HepG2 (cell line): ENCODE measurements around the gene TMIGD2. TPM values are rescaled to one million over a fixed set of nuclear protein-coding genes. Genes with fewer than 3 reads are reported as not detected.

Experiments
- AHDC1 ChIP-seq: sonication (generic); formaldehyde crosslinking; IDR thresholded peaks from 2 replicates; pipeline ENCODE4 v1.5.1; 2020; ENCODE audit warnings: mild to moderate bottlenecking, missing genetic modification reagents, borderline replicate concordance
- BCLAF1 ChIP-seq: fragments of 450-650 bp; IDR thresholded peaks from 2 replicates; pipeline ENCODE4 v1.6.1; 2017; ENCODE audit warnings: mild to moderate bottlenecking
- DBP ChIP-seq: sonication (generic); formaldehyde crosslinking; IDR thresholded peaks from 2 replicates; pipeline ENCODE4 v1.4.0; 2020; ENCODE audit warnings: missing genetic modification reagents; ENCODE audit errors: not compliant biosample characterization
- ESRRA ChIP-seq: sonication (generic); formaldehyde crosslinking; IDR thresholded peaks from 2 replicates; pipeline ENCODE4 v1.5.1; 2020; ENCODE audit warnings: mild to moderate bottlenecking, low read depth, missing genetic modification reagents
- JUNB ChIP-seq: sonication (generic); formaldehyde crosslinking; IDR thresholded peaks from 2 replicates; pipeline ENCODE4 v1.8.0; 2022; ENCODE audit warnings: missing genetic modification reagents, mild to moderate bottlenecking, borderline replicate concordance
- MAFG ChIP-seq: sonication (generic); formaldehyde crosslinking; IDR thresholded peaks from 2 replicates; pipeline ENCODE4 v1.5.1; 2020; ENCODE audit warnings: mild to moderate bottlenecking, missing genetic modification reagents
- MBD4 ChIP-seq: IDR thresholded peaks from 2 replicates; pipeline ENCODE4 v1.6.1; 2012; ENCODE audit warnings: low read length, inconsistent platforms, borderline replicate concordance
- MEF2D ChIP-seq: sonication (generic); formaldehyde crosslinking; IDR thresholded peaks from 2 replicates; pipeline ENCODE4 v1.5.1; 2020; ENCODE audit warnings: mild to moderate bottlenecking, missing genetic modification reagents
- MTERF4 ChIP-seq: sonication (generic); formaldehyde crosslinking; IDR thresholded peaks from 2 replicates; pipeline ENCODE4 v1.8.0; 2023; ENCODE audit warnings: mild to moderate bottlenecking, missing genetic modification reagents
- MXD3 ChIP-seq: IDR thresholded peaks from 2 replicates; pipeline ENCODE4 v1.6.1; 2016; ENCODE audit warnings: mild to moderate bottlenecking, missing biosample characterization, missing genetic modification reagents
- NR0B2 ChIP-seq: sonication (generic); formaldehyde crosslinking; IDR thresholded peaks from 2 replicates; pipeline ENCODE4 v1.4.0; 2020; ENCODE audit warnings: mild to moderate bottlenecking, missing genetic modification reagents
- RBFOX2 ChIP-seq: fragments of 200-400 bp; formaldehyde crosslinking; IDR thresholded peaks from 2 replicates; pipeline ENCODE4 v1.6.1; 2017; ENCODE audit warnings: low read depth, mild to moderate bottlenecking, low read length
- SMAD9 ChIP-seq: sonication (generic); formaldehyde crosslinking; IDR thresholded peaks from 2 replicates; pipeline ENCODE4 v1.5.1; 2020; ENCODE audit warnings: mild to moderate bottlenecking, missing genetic modification reagents
- SRY ChIP-seq: sonication (generic); formaldehyde crosslinking; IDR thresholded peaks from 2 replicates; pipeline ENCODE4 v1.8.0; 2022; ENCODE audit warnings: mild to moderate bottlenecking, missing genetic modification reagents
- ZNF644 ChIP-seq: IDR thresholded peaks from 2 replicates; pipeline ENCODE4 v1.6.1; 2016; ENCODE audit warnings: low read depth
- ZNF703 ChIP-seq: sonication (generic); formaldehyde crosslinking; IDR thresholded peaks from 2 replicates; pipeline ENCODE4 v1.5.1; 2020; ENCODE audit warnings: missing genetic modification reagents, mild to moderate bottlenecking, moderate library complexity, borderline replicate concordance
- ZNF75D ChIP-seq: sonication (generic); formaldehyde crosslinking; IDR thresholded peaks from 2 replicates; pipeline ENCODE4 v1.8.1; 2023; ENCODE audit warnings: missing genetic modification reagents, mild to moderate bottlenecking, borderline replicate concordance
- polyA plus RNA-seq, 8 experiments: library from polyadenylated mRNA; depleted of rRNA in 3 of 8; stranded (reverse) in 7 of 8; unstranded in 1 of 8; fragments of >200 nt; fragmentation: Illumina TruSeq in 4 of 8; extraction: Trizol in 4 of 8; gene quantifications; 2 replicates each; pipeline versions ENCODE4 v1.2.1 to v1.2.3, GENCODE V29; 2011 to 2016; ENCODE audit warnings: low read depth in 4 of 8, missing spikeins in 1 of 8, mixed read lengths in 1 of 8; ENCODE audit not compliant: insufficient read depth in 1 of 8
- total RNA-seq, 5 experiments: library from RNA; depleted of rRNA; stranded (reverse); fragments of >200 nt; fragmentation: Illumina TruSeq; extraction: Trizol; gene quantifications; 2 replicates each; pipeline ENCODE4 v1.2.3, GENCODE V29; 2016; ENCODE audit warnings: low read depth in 1 of 5

The TMIGD2 gene
- total and polyA plus RNA-seq, 2 of the 13 experiments (the other 11 are each of a cell fraction or from before 2014, with no cell fraction given) = 0.11 to 1.0 TPM

- TF ChIP-seq AHDC1 (no peak), MXD3 (CRISPR knock-in tag) (no peak), BCLAF1 (no peak), ZNF644 (CRISPR knock-in tag) (no peak), MAFG (CRISPR knock-in tag) (no peak), ZNF703 (CRISPR knock-in tag) (no peak), ESRRA (CRISPR knock-in tag) (no peak), DBP (no peak), MBD4 (no peak), SMAD9 (CRISPR knock-in tag) (no peak), JUNB (CRISPR knock-in tag) (no peak), SRY (CRISPR knock-in tag) (no peak), MEF2D (CRISPR knock-in tag) (no peak), RBFOX2 (peak; percentile 47; the same call in 1 of the 2 replicates), ZNF75D (CRISPR knock-in tag) (no peak), MTERF4 (CRISPR knock-in tag) (0 out of 2 replicates have a peak, but pooled peaks have one; percentile 26), NR0B2 (CRISPR knock-in tag) (no peak)
These were observed 34.9 kb downstream of the TMIGD2 start (continued) for GRCh38 chr19:4267101-4267900.
